ENCODE measurements around the gene SFXN3. TPM values are rescaled to one million over a fixed set of nuclear protein-coding genes. Genes with fewer than 3 reads are reported as not detected.

Gene SFXN3
- total and polyA plus RNA-seq, 10 of the 15 experiments (the other 5 are each of a cell fraction or from before 2014, with no cell fraction given), result 0.05 to 11.3 (median 1.2) TPM

DNA sequence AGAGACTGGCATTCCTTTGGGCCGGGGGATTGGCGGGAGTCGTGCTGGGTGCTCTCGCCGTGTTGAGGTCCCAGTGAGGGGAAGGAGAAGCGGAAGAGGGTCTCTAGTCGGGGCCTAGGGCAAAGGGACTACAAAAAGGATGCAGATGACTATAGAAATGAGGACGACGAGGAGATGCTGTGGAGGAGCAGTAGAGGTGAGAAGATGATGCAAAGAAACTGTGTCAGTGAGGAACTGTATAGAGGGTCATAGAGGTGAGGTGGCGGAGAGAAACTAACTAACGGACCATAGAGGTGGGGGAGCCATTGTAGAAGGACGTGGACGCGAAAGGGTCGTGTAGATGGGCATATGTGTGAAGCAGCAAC lies 43.4 kb upstream of the SFXN3 start:
- peak overlapping the region; percentile 100 for H3K4me2 ChIP-seq (ENCODE audit: control insufficient read depth, insufficient read depth)
- 3% methylated on average over 15 of the region's 15 CpGs for WGBS (ENCODE audit: insufficient coverage, insufficient replicate concordance, low lambda C conversion rate, missing lambda C conversion rate)
- in situ Hi-C loops (cut with MboI), result no loop called here
- ChIA-PET CTCF (interaction anchor here (0.7 to 5.5 kb wide), 4 partner anchors 9 to 80 kb away, joined by 3 to 42 read pairs (median 9); no protein-coding TSS in a partner anchor), POLR2A (interaction anchor here (2.8 kb wide), 1 partner anchor 10 kb away, joined by 23 read pairs; the partner anchor contains the start of gene LZTS2), RAD21 (ENCODE audit: unreplicated experiment) (interaction anchor here (0.6 to 0.9 kb wide), 2 partner anchors 11 to 26 kb away, joined by 4 to 6 read pairs; no protein-coding TSS in a partner anchor), SMC1A (ENCODE audit: uncharacterized antibody, unreplicated experiment) (interaction anchor here (1.5 kb wide), 1 partner anchor 9 kb away, joined by 4 read pairs; no protein-coding TSS in a partner anchor)
- TF ChIP-seq, protein P1, sequence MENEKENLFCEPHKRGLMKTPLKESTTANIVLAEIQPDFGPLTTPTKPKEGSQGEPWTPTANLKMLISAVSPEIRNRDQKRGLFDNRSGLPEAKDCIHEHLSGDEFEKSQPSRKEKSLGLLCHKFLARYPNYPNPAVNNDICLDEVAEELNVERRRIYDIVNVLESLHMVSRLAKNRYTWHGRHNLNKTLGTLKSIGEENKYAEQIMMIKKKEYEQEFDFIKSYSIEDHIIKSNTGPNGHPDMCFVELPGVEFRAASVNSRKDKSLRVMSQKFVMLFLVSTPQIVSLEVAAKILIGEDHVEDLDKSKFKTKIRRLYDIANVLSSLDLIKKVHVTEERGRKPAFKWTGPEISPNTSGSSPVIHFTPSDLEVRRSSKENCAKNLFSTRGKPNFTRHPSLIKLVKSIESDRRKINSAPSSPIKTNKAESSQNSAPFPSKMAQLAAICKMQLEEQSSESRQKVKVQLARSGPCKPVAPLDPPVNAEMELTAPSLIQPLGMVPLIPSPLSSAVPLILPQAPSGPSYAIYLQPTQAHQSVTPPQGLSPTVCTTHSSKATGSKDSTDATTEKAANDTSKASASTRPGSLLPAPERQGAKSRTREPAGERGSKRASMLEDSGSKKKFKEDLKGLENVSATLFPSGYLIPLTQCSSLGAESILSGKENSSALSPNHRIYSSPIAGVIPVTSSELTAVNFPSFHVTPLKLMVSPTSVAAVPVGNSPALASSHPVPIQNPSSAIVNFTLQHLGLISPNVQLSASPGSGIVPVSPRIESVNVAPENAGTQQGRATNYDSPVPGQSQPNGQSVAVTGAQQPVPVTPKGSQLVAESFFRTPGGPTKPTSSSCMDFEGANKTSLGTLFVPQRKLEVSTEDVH (IDR thresholded peaks at IDR 0.05; ENCODE audit: low read depth, partially characterized antibody), result peak; percentile 7
- peak; percentile 81; the same call in 1 of the 2 replicates for TF ChIP-seq GABPA (IDR thresholded peaks at IDR 0.05; ENCODE audit: low read depth)
- no peak for TF ChIP-seq KLF5 (IDR thresholded peaks at IDR 0.05; ENCODE audit: partially characterized antibody)
- peak; percentile 7 for TF ChIP-seq NR2C2 (IDR thresholded peaks at IDR 0.05; ENCODE audit: borderline replicate concordance, control insufficient read depth, insufficient read length, low read depth)
- TF ChIP-seq, protein P2, sequence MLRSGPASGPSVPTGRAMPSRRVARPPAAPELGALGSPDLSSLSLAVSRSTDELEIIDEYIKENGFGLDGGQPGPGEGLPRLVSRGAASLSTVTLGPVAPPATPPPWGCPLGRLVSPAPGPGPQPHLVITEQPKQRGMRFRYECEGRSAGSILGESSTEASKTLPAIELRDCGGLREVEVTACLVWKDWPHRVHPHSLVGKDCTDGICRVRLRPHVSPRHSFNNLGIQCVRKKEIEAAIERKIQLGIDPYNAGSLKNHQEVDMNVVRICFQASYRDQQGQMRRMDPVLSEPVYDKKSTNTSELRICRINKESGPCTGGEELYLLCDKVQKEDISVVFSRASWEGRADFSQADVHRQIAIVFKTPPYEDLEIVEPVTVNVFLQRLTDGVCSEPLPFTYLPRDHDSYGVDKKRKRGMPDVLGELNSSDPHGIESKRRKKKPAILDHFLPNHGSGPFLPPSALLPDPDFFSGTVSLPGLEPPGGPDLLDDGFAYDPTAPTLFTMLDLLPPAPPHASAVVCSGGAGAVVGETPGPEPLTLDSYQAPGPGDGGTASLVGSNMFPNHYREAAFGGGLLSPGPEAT (IDR thresholded peaks at IDR 0.05; ENCODE audit: low read depth), result 0 out of 2 replicates have a peak, but pooled peaks have one; percentile 50
- peak; percentile 23; the same call in 1 of the 2 replicates for TF ChIP-seq HDGF (IDR thresholded peaks at IDR 0.05)
- no peak for TF ChIP-seq CBFB (IDR thresholded peaks at IDR 0.05; ENCODE audit: low read depth)
- TF ChIP-seq, protein P3, sequence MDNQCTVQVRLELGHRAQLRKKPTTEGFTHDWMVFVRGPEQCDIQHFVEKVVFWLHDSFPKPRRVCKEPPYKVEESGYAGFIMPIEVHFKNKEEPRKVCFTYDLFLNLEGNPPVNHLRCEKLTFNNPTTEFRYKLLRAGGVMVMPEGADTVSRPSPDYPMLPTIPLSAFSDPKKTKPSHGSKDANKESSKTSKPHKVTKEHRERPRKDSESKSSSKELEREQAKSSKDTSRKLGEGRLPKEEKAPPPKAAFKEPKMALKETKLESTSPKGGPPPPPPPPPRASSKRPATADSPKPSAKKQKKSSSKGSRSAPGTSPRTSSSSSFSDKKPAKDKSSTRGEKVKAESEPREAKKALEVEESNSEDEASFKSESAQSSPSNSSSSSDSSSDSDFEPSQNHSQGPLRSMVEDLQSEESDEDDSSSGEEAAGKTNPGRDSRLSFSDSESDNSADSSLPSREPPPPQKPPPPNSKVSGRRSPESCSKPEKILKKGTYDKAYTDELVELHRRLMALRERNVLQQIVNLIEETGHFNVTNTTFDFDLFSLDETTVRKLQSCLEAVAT (IDR thresholded peaks at IDR 0.05), result 0 out of 2 replicates have a peak, but pooled peaks have one; percentile 26
- TF ChIP-seq SIN3A (IDR thresholded peaks at IDR 0.05; ENCODE audit: low read depth, low read length), result peak; percentile 40; the same call in 1 of the 2 replicates
- peak; percentile 51 for TF ChIP-seq MTA2 (IDR thresholded peaks at IDR 0.05; ENCODE audit: low read depth)
- DNase-seq (ENCODE audit: low read depth, low spot score), result no peak
- peak overlapping the region; percentile 98 for H3K4me3 ChIP-seq
- H4K20me1 ChIP-seq (ENCODE audit: control insufficient read depth, insufficient read depth), result no peaks in the 10 kb centered on the region
- H3K27me3 ChIP-seq (replicated peaks in 1 of 2; ENCODE audit: control insufficient read depth in 2 of 2, insufficient read depth in 2 of 2, low read length in 1 of 2), result no peaks in the 10 kb centered on the region
- peak overlapping the region; percentile 86 for H3K9ac ChIP-seq (ENCODE audit: control insufficient read depth, insufficient read depth, low read length)
- peak; percentile 15 for ATAC-seq
- peak overlapping the region; percentile 71 for H3K27ac ChIP-seq (ENCODE audit: control insufficient read depth, insufficient read depth)
- intact Hi-C loops (cut with micrococcal nuclease; ENCODE audit: unreplicated experiment), result no loop called here
- H3K79me2 ChIP-seq (ENCODE audit: control insufficient read depth, insufficient read depth, low read length), result peaks cover 37% of the 10 kb centered on the region
- no TSS peak for BruUV-seq (replicated peaks)
- peaks cover 9 to 14% of the 10 kb centered on the region in 2 experiments; a peak in 3 of 4 replicates for H3K36me3 ChIP-seq (ENCODE audit: control insufficient read depth in 2 of 2, insufficient read depth in 2 of 2, low read length in 1 of 2)
- no peak for FAIRE-seq
- peak overlapping the region; percentile 99 for H2AFZ ChIP-seq (ENCODE audit: control insufficient read depth, low read depth, low read length)
- peaks cover 16% of the 10 kb centered on the region for H3K4me1 ChIP-seq (ENCODE audit: control insufficient read depth, insufficient read depth, low read length)
- H3K9me3 ChIP-seq (replicated peaks; ENCODE audit: control insufficient read depth, insufficient read depth, low read length), result no peaks in the 10 kb centered on the region
